Measurements from ENCODE around the gene KNOP1. TPM values are rescaled to one million over a fixed set of nuclear protein-coding genes. Genes with fewer than 3 reads are reported as not detected.

KNOP1 gene
- total RNA-seq, 1 experiment from 2014 or later = 19.2 TPM

- DNase-seq (ENCODE audit: low spot score) = no peak
Observed at GRCh38 chr16:19708296-19709205, 9.5 kb downstream of the KNOP1 start.

GRCh38 chr16:19707569-19708295, 10.3 kb downstream of the KNOP1 start:
- DNase-seq (ENCODE audit: low spot score) = no peak

DNA sequence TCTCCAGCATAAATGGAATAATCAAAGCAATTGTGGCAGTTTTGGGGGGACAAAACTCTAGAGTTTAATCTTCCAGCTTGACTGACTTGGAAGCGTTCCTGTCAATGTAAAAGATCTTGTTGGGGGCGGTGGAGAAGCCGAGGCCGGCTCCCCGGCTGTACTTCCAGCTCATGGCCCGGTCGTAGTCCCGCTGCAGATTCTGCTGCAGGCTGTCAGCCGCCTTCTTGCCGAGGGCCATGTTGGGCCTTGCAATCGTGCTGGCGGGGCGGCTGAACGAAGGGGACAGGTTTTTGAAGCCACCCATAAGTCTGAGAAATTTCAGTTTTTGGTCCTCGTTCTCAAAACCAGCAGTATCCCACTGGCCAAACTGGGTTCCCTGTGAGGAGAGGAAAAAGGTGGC, 11.2 kb downstream of the KNOP1 start:
- no peak for DNase-seq (ENCODE audit: low spot score)

GRCh38 chr16:19705843-19706242, 12.2 kb downstream of the KNOP1 start:
- no peak for DNase-seq (ENCODE audit: low spot score)

- no peak for DNase-seq (ENCODE audit: low spot score)
Observed at GRCh38 chr16:19705146-19705501, 12.9 kb downstream of the KNOP1 start.

GRCh38 chr16:19704321-19705145, 13.5 kb downstream of the KNOP1 start:
- peak; percentile 37 for DNase-seq (ENCODE audit: low spot score)

GRCh38 chr16:19703172-19703889, 14.7 kb downstream of the KNOP1 start:
- DNase-seq (ENCODE audit: low spot score) = no peak

- DNase-seq (ENCODE audit: low spot score) = no peak
Observed at GRCh38 chr16:19701091-19701490, 16.9 kb downstream of the KNOP1 start.

DNA sequence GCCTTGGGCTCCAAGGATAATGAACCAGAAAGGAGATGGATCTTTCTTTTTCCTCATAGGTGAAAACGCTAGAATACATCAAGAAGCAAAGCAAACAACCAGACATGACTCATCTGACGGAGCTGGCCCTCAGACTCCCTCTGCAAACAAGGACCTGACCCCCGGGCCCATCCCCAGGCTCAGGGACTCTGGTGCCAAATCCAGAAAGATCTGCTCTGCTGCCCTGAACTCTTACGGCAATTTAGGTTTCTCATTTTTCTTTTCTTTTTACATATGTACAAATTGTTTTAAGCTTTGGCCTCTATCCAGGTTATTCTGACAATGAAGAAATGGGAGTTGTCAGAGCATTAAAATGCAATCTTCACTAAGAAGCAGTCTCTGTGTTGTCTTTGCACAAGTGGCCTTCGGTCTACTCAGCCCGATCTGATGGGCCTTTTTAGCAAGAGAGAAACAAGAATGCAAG, 17.7 kb downstream of the KNOP1 start:
- peak; percentile 57 for DNase-seq (ENCODE audit: low spot score)

DNA sequence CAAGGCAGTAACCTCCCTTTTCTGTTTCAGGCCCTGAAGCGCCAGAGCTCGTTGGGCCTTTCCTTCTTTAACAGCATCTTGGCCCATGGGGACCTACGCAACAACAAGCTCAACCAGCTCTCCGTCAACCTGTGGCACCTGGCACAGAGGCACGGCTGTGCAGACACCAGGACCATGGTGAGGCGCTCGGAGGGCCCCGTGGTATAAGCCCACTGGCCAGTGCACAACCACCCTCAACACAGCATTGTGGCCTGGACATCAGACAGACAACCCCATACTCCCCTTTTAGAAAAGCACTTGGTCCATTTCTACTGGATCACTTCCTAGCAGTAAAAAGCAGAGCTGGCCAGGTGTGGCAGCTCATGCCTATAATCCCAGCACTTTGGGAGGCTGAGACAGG, 18.6 kb downstream of the KNOP1 start:
- no peak for DNase-seq (ENCODE audit: low spot score)

- no peak for DNase-seq (ENCODE audit: low spot score)
Observed at GRCh38 chr16:19698480-19699465, 19.3 kb downstream of the KNOP1 start.

GRCh38 chr16:19697756-19698318, 20.2 kb downstream of the KNOP1 start:
- DNase-seq (ENCODE audit: low spot score) = peak; percentile 62

GRCh38 chr16:19696961-19697360, 21.1 kb downstream of the KNOP1 start:
- no peak for DNase-seq (ENCODE audit: low spot score)

DNA sequence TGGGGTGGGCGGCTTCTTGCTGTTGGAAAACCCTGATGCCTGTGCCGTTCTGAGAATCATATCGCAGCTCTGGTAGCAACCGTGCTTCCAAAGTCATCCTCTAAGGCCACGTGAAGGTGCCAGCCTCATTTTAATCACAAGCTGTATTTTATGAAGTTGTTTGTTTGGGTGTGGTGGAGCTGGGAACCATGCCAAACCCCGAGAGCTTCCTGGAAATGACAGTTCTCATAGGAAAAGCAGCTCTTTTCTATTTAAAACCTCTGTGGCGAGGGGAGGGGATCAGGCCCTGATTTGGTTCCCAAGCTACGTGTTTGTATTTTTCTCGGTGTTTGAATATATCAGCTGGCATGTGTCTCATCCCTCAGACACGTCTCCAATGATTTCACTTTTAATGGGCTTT, 21.7 kb downstream of the KNOP1 start:
- DNase-seq (ENCODE audit: low spot score) = peak; percentile 81

DNA sequence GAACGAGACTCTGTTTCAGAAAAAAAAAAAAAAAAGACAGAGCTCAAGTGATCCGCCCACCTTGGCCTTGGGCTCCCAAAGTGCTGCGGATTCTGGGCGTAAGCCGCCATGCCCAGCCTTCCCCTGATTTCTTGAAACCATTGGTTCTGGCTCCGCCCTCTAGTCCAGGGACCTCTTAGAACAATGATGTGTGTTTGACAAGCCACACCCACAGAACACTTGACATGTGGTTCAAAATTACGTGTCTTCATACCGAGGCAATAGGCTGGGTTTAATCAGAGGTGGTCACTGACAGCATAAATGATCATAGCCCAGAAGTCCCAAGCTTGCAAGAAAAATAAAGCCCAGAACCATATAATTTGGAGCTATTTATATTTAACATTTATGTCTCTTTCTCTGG, 23.0 kb downstream of the KNOP1 start:
- DNase-seq (ENCODE audit: low spot score) = no peak

DNA sequence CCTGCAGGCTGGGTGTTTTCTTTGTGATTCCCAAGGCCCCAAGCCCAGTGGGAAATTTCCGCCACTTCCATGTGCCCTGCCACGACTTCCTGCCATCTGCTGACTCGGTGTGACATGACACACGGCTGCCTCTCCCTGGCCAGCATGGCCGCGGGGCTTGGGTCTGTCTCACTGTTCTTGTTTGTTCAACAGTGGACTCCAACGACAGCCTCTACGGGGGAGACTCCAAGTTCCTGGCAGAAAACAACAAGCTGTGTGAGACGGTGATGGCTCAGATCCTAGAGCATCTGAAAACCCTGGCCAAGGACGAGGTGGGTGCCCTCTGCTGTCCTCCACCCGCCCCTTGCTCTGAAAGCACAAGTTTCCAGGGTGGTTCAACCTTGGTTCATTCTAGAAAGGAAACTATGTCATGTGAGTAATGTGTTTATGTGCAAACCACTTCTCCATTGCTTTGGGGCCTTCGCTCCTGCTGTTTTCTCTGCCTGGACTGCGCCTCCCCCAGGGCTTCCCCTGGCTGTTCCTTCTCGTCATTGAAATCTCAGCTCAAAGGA, 26.8 kb downstream of the KNOP1 start:
- no peak for DNase-seq (ENCODE audit: low spot score)

DNA sequence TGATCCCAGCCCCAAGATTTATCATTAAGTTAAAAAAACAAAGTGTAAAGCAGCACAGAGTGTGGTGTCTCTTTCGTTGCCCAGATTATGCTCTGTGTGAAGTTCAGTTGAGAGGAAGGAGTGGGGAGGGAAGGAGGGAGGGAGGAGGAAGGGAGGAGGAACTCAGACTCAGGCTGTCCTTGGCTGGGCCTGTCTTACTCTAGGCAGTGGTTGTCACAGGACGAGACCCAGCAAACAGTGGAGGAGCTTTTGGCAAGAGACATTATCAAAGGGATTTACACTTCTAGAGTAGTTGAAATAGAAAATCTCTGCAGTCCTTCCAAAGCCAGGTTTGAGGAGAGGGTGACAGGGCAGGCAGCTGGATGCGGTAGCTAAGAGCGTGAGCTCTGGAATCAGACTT, 27.8 kb downstream of the KNOP1 start:
- DNase-seq (ENCODE audit: low spot score) = no peak

- no peak for DNase-seq (ENCODE audit: low spot score)
Observed at GRCh38 chr16:19689342-19689741, 28.7 kb downstream of the KNOP1 start.

- DNase-seq (ENCODE audit: low spot score) = no peak
Observed at GRCh38 chr16:19688396-19689024, 29.5 kb downstream of the KNOP1 start.

Measured in HT-29 (cell line).